Inflammatory macrophage treated with lipopolysaccharide for 4 hours (primary cell): ENCODE measurements around the gene JAGN1.
A peak's percentile ranks its signal among the peaks of the same experiment; 100 is the strongest.
"Not testable (repeated sequence)": the region's sequence is repeated elsewhere in the genome, so short reads cannot be mapped to it uniquely, and the experiment has no call there.

Source experiments
- DNase-seq: peaks from one replicate; pipeline ENCODE4 v3.0.0-alpha.2; 2020

Gene JAGN1

DNA sequence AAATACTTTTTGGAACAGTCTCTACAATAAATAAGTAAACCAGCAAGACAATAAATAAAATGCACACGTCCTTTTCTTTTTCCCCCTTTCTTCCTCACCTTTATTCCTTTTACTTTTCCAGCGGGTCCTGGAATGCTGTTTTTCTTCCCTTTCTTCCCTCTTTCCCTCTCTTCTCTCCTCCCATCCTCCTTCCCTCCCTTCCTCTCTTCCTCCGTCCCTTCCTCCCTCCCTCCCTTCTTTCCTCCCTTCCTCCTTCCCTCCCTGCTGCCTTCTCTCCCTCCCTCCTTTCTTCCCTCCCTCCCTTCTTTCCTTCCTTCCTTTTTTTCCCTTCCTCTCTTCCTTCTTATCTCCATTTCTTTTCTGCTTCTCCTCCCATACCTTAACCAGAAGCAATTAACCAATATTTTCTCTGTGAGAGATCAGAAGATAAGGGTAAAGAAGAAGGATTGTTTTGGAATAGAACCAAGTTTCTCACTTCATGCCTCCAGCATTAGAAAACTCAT is 8.9 kb downstream of the JAGN1 start:
- DNase-seq = no peak

DNA sequence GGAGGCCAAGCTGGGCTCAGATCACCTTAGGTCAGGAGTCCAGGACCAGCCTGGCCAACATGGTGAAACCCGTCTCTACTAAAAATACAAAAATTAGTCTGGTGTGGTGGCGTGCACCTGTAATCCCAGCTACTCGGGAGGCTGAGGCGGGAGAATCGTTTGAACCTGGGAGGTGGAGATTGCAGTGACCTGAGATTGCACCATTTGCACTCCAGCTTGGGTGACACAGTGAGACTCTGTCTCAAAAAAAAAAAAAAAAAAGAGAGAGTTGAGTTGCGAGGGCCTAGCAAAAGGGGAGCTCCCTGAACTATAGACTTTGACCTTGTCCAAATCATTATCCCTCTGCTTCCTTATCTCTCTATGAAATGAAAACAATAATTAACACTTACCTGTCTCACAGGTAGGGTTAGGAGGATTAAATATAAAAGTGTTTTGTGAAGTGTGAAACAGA is 10.6 kb downstream of the JAGN1 start:
- DNase-seq = not testable (repeated sequence)

DNA sequence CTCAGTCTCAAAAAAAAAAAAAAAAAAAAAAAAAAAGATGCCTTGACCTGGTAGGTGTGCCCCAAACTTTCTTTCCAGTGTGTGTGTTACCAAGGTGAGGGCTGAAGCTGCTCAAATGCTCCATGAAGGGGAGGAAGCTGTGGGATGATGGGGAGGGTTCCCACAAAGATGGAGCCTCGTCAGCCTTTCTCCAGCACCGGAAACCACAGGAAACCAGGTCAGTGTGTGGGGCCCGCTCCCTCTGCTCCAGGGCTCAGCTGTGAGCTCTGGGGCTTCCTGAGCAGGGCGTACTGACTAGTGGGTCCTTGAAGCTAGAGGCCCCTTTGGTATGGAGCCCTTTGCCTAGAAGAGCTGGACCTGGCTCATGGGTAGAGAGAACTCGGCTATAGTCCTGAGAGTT is 11.6 kb downstream of the JAGN1 start:
- no peak for DNase-seq

- no peak for DNase-seq
These were observed 12.2 kb downstream of the JAGN1 start, which contains the start of gene IL17RE for GRCh38 chr3:9902372-9903237. Gene IL17RE (plus strand): TSS chr3:9902848. CDS start chr3:9902933, 85 bp downstream.

- DNase-seq = peak; percentile 70
These were observed 12.8 kb downstream of the JAGN1 start for GRCh38 chr3:9903238-9903624.

- no peak for DNase-seq
These were observed 13.5 kb downstream of the JAGN1 start for GRCh38 chr3:9903904-9904303.

DNA sequence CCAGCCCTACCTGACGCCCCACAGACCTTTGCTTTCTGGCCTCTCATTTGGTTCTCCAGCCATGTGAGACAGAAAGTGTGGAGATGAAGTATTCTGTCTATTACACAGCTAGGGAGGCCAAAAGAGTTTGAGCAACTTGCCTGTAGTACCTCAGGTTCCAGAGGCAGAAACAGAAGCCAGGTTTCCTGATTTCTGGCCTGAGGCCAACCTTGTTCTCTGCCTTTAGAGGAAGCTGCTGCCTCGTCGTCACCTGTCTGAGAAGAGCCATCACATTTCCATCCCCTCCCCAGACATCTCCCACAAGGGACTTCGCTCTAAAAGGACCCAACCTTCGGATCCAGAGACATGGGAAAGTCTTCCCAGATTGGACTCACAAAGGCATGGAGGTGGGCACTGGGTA is 16.1 kb downstream of the JAGN1 start:
- no peak for DNase-seq

GRCh38 chr3:9908286-9908685 is 17.9 kb downstream of the JAGN1 start:
- DNase-seq = no peak

DNA sequence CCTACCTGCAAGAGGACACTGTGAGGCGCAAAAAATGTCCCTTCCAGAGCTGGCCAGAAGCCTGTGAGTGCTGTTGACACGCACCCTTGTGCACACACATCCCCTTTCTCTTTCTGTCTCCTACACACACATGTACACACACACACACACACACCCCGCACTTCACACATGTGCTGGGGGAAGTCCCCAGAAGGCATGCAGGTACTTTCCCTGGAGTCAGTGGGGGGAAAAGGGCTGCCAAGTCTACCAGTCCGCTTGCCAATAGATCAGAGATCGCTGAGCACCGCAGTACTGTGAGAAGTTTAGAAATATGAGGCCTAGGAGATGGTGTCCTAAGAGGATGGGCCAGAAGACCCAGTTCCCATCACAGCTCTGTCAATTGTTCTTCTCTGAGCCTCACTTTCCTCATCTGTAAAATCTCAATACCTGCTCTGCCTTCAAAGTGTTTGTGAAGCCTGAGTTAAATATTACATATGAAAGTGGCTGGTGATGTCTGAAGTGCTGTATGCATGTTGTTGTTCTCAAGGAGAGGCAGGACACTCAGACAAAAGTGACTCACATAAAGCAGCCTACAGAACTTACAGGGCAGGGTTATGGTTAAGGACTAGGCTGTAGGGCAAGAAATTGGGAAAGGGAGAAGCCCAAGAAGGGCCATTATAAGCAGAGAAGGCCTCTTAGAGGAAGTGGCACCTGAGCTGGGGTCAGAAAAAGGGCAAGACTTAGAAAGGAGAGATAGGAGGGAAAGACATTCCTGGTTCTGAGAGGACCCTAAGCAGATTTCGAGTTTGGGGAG is 19.0 kb downstream of the JAGN1 start:
- no peak for DNase-seq

GRCh38 chr3:9911863-9912262 is 21.5 kb downstream of the JAGN1 start:
- DNase-seq = no peak

GRCh38 chr3:9912294-9912935 is 22.0 kb downstream of the JAGN1 start:
- DNase-seq = no peak

- no peak for DNase-seq
These were observed 23.2 kb downstream of the JAGN1 start for GRCh38 chr3:9913601-9914000.

- DNase-seq = no peak
These were observed 23.6 kb downstream of the JAGN1 start for GRCh38 chr3:9914011-9914410.

DNA sequence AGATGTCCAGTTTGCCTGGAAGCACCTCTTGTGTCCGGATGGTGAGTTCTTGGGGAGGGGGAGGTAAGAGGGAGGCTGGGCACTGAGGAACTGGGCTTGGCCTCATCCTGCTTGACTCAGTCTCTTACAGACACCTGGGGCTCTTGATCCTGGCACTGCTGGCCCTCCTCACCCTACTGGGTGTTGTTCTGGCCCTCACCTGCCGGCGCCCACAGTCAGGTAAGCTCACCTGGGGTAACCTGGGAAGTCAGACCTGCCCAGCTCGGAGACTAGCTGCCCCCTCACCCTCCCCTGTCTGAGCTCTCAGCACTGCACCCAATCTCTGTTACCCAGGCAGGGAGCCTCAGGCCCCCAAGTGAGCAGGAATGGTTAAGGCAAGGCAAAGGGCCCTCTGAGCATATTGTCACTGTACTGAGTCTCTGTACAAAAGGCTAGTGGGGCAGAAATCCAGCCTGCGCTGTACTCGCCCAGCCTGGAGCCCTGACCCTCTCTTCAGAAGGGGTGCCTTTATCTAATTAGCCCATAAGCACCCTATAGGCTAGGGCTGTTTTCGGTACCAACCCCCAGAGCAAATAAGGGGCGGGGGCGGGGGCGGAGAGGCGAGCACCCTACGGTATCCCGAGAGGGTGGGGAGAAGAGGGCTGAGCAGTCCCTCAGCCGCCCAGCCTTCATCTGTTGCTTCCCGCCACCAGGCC is 24.3 kb downstream of the JAGN1 start:
- DNase-seq = no peak

DNA sequence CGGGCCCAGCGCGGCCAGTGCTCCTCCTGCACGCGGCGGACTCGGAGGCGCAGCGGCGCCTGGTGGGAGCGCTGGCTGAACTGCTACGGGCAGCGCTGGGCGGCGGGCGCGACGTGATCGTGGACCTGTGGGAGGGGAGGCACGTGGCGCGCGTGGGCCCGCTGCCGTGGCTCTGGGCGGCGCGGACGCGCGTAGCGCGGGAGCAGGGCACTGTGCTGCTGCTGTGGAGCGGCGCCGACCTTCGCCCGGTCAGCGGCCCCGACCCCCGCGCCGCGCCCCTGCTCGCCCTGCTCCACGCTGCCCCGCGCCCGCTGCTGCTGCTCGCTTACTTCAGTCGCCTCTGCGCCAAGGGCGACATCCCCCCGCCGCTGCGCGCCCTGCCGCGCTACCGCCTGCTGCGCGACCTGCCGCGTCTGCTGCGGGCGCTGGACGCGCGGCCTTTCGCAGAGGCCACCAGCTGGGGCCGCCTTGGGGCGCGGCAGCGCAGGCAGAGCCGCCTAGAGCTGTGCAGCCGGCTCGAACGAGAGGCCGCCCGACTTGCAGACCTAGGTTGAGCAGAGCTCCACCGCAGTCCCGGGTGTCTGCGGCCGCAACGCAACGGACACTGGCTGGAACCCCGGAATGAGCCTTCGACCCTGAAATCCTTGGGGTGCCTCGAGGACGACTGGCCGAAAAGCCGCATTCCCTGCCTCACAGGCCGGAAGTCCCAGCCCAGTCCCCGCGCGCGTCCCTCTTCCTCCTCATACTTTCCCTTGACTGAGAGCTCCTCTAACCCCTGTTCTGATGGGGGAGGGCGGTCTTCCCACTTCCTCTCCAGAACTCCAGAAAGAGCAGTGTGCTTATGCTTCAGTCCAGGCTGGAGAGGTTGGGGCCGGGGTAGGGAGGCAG is 25.1 kb downstream of the JAGN1 start:
- peak; percentile 70 for DNase-seq

GRCh38 chr3:9916346-9916733 is 25.9 kb downstream of the JAGN1 start:
- no peak for DNase-seq

- peak; percentile 76 for DNase-seq
These were observed 26.6 kb downstream of the JAGN1 start, which contains the start of gene IL17RC for GRCh38 chr3:9916734-9917680. Gene IL17RC (plus strand): TSS chr3:9917098. CDS start chr3:9917316, 218 bp downstream.

- DNase-seq = no peak
These were observed 27.4 kb downstream of the JAGN1 start for GRCh38 chr3:9917820-9918219.

- no peak for DNase-seq
These were observed 28.0 kb downstream of the JAGN1 start for GRCh38 chr3:9918261-9919038.
